Measurements from ENCODE around the gene ST6GALNAC3.

ST6GALNAC3 gene

DNA sequence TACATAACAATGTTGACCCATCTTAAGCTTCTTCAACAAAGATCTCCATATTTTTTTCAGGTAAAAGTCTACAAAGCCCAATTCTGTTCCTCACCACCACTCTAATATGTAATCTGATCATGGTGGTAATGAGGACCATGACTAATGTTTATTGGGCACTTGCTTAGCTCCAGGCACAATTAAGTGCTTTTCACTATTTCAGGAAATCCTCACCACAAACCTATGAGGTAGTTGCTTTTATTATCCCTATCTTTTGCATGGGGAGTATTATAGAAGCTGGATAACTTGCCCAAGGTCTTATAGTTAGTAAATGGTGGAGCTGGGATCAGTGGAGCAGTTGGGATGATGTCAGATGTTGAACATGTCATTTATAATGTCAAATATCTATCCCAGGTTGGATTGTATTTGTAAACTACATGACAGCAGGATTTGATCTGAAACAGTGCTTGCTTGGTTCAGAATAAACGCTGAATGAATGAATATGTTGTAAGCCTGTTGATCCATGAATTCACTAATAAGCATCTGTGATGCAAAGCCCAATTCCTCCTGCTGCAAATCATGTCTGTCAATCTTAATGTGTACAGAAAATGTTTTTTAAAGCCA is 509.4 kb downstream of the ST6GALNAC3 start:
- DNase-seq (ENCODE audit: low read depth), result no peak

DNA sequence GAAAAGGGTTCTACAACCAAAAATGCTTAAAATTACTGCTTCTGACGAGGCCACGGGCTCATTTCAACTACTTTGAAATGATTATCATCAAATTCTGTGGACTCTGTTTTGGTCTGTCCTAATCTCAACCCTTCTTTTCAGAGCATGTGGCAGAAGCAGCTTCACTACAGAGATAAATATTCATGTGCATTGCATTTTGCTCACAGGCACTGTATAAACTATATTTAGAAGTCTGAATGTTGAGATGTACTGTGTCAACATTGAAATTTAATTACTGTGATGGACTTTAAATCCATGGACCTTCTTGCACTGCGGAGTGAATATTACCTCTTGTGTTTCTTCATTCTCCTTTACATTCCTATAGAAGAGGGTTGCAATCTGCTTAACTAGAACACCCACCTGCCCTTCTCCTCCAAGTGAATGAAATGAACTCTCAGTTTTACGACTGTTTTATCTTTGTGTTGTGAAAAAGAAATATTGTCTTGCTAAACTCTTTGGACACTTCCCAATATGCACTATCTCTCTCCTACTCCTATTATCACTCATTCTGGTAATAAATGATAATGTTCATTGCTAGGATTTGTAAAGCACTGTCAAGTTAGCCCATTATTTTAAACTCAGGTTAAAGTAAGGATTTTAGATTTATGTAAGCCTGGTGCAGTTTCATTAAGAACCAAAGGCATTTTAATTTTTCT is 511.6 kb downstream of the ST6GALNAC3 start:
- no peak for DNase-seq (ENCODE audit: low read depth)

GRCh38 chr1:76587212-76587611 is 512.7 kb downstream of the ST6GALNAC3 start:
- no peak for DNase-seq (ENCODE audit: low read depth)

DNA sequence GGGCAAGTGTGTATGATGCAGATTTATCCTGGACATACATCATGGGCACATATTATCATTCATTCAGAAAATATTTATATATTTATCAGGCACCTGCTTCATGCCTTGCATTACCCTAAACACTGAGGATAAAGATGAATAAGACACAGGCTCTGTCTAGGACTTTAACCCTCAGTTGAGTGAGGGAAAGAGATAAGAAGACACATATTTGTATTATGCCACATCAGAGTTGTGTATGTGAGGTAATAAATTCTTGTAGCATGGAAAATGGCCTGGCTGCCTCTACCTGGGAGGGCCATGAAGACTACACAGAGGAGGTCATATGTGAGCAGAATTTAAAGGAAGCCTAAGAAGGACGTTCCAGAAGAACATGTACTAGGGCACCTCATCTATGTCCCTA is 516.9 kb downstream of the ST6GALNAC3 start:
- DNase-seq (ENCODE audit: low read depth), result no peak

GRCh38 chr1:76591963-76592362 is 517.4 kb downstream of the ST6GALNAC3 start:
- DNase-seq (ENCODE audit: low read depth), result no peak

- DNase-seq (ENCODE audit: low read depth), result no peak
These were observed 518.6 kb downstream of the ST6GALNAC3 start for GRCh38 chr1:76593141-76593540.

DNA sequence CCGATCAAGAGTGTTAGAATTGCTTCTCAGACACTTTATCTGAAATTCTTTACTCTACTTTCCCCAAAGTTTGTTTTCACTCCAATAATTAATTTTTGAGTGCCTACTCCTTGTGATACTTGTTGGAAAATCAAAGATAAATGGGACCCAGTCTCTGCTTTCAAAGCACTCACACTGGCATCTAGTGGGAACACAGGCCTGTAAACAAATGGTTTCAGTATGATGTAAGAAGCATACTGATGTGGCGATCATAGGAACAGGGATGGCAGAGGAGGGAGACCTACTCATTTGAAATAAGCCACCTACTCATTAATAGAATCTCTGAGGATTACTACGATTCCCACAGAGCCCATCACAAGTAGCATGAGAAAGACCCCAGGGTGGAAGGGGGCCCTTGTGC is 519.1 kb downstream of the ST6GALNAC3 start:
- no peak for DNase-seq (ENCODE audit: low read depth)

GRCh38 chr1:76595024-76595423 is 520.5 kb downstream of the ST6GALNAC3 start:
- DNase-seq (ENCODE audit: low read depth), result no peak

DNA sequence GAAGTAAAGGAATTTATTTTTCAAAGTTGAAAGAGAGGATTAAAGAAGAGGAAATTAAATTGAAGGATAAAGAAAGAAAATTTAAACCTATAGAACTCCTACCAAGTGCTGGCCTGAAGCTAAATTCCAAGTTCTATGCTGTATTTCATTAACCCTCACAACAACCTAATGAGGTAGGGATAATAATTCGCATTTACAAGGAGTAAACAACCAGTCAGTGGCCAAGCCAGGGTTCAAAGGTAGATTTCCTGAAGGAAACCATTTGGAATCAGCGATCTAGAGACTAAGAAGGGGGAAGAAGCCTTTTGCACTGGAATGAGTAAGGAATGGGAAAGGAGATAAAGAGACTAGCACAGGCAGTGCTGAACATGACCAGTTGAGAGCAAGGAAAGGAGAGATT is 526.9 kb downstream of the ST6GALNAC3 start:
- DNase-seq (ENCODE audit: low read depth), result no peak

DNA sequence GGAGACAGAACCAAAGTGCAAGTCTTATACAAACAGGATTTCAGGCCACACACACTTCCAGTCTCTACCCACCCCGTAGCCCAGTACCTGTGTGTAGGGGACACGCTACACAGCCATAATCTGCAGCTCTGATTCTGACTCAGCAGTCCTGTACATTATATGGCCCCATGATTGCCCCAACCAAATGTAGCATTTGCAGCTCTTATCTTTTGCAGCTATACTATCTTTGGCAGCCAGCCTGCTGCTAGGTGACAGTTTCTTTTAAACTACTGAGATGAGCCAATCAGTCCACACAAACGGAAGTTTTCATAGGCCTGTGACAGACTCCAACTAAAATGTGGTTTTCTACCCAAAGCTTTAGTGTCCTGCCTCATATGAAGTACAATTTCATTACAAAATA is 533.2 kb downstream of the ST6GALNAC3 start:
- DNase-seq (ENCODE audit: low read depth), result no peak

DNA sequence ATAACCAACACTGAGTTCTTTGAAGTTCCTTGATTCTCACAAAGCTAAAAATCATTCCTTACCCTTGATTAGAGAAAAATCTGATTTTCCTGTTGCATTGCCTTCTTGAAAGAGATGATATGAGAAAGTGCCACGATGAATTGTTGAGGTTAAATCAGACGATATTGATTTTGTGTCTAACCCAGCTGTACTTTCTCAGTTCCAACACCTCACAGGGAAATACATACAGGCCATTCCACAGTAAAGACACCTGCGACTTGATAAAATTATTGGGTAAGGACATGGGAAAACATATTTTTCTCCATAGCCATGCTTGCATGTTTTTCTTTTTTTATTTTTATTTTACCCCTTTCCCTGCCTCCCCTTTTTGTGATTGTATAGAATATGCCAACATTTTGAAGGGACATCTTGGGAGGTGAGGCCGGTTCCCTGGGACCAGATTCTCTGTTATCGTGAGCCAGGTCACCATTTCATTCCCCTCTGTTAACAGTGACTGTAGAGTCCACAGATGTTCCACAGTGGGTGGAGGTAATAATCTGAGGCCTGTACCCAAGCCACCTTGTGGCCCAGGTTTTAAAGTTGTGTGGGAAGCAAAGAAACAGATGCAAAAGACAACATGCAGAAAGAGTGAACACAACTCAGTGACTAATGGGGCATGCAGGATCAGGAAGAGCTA is 537.4 kb downstream of the ST6GALNAC3 start:
- DNase-seq (ENCODE audit: low read depth), result no peak

DNA sequence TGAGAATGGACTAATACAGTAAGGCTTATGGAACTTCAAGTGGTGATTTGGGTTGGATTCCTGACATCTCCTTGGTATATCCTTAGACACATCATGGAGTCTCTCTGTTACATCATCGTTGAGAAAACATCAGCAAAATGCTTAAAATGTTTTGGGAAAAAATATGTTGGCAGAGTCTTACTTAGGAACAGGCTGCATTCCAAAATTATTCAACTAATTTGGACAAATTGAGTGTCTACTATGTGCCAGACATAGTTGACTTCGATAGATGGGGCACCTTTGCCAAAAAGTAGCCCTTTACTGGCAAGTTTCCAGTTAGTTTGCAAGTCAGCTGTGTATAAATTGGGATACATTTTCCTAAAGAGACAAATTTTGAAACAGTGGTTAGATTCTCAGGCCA is 539.3 kb downstream of the ST6GALNAC3 start:
- no peak for DNase-seq (ENCODE audit: low read depth)

GRCh38 chr1:76615253-76616035 is 540.9 kb downstream of the ST6GALNAC3 start:
- DNase-seq (ENCODE audit: low read depth), result no peak

GRCh38 chr1:76620371-76620770 is 545.8 kb downstream of the ST6GALNAC3 start:
- no peak for DNase-seq (ENCODE audit: low read depth)

DNA sequence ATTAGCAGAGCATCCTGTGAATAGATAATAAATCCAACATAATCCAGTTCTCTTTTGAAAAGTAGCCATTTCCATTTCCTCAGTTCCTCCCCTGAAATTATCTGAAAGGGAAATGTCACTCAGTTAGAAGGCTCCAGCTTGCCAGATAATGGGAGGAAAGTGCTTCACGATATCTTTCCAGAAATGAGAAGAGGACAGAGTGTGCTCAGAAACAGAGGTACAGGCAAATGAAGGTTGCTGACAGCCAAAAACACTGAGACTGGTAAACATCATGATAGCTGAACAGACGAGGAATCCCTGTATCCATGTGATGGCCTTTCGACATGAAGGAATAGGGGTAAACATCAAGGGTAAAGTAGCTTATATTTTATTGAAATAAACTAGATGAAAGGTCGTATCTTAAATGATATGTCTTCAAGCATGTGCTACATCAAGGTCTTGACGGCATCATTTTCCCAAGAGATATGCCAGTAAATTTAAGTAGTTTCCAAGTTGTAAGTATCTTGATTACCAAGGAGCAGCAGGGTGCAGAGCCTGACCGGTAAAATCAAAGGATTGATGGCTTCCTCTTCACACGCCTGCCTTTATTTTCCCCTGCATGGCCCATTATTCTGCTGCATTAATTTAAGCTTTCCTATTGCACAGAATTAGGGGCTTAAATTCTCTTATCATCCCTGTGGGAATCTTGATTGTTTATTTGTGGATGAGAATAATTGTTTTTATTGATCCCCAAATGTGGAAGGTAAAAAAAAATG is 548.4 kb downstream of the ST6GALNAC3 start:
- no peak for DNase-seq (ENCODE audit: low read depth)

DNA sequence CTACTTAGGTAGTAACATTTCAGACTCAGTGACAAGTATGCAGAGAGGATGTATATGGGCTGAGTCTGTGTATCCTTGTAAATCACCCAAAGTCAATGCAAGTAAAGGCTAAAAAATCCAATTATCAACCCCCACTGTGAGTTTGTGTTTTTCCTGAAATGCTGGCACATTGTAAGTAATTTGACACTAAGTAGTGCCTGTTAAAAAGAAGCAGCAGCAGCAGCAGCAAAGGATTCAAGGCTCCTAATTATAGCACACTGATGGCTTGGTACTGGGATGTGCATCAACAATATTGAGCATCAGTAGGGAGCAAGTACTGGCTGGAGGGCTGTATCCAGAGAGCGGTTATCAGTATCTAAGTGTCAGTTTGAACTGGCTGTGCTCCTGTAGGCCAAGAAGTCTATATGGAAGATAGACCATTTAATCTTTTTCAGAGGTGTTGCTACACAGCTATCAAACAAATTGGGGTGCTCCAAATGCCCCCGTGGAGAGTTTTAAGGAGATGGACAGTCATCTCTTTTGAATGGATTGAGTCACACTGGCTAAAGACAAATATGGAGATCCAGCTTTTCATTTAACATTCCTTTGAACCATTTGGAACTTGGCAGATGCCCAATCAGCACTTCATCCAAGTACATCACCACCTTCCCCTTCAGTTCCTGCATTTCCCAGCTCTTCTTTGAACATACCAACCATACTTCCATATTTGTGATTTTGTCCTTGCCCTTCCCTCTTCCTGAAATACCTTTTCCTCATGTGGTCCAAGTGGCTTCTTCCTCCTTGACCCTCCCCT is 551.5 kb downstream of the ST6GALNAC3 start:
- DNase-seq (ENCODE audit: low read depth), result no peak

GRCh38 chr1:76627498-76627897 is 553.0 kb downstream of the ST6GALNAC3 start:
- DNase-seq (ENCODE audit: low read depth), result no peak

- DNase-seq (ENCODE audit: low read depth), result no peak
These were observed 553.4 kb downstream of the ST6GALNAC3 start for GRCh38 chr1:76627901-76628300.

- DNase-seq (ENCODE audit: low read depth), result no peak
These were observed 557.6 kb downstream of the ST6GALNAC3 start for GRCh38 chr1:76632136-76632535.

- DNase-seq (ENCODE audit: low read depth), result no peak
These were observed 561.2 kb downstream of the ST6GALNAC3 start for GRCh38 chr1:76635784-76636183.

DNA sequence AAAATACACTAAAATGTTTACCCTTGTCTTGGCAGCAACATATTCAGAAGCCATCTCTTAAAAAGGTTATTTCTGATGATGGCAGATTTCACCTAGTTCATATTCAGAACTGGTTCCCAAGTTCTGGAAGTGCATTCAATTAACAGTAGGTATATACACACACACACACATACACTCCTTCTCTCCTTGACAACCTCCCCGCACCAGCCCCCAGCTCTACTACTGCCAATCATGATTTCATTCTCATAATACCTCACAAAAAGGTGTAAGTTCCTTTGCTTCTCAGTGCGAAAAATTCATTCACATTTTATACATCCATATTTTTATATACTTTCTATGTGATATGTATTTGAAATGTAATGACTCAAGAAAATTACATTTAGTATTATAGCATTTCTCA is 564.6 kb downstream of the ST6GALNAC3 start:
- no peak for DNase-seq (ENCODE audit: low read depth)
